IPS DF 19.7 (cell line): ENCODE results near the gene PRKCE.

Experiments
- DNase-seq: peaks from one replicate; pipeline ENCODE4 v3.0.0-alpha.2; 2013; ENCODE audit warnings: low read depth, low spot score

Gene PRKCE

GRCh38 chr2:46143429-46144132 lies 492.1 kb downstream of the PRKCE start:
- no peak for DNase-seq

- DNase-seq, result no peak
These were observed 492.8 kb downstream of the PRKCE start for GRCh38 chr2:46144133-46144800.

GRCh38 chr2:46145017-46145416 lies 493.5 kb downstream of the PRKCE start:
- no peak for DNase-seq

GRCh38 chr2:46145840-46146239 lies 494.4 kb downstream of the PRKCE start:
- DNase-seq, result no peak

- DNase-seq, result no peak
These were observed 495.5 kb downstream of the PRKCE start for GRCh38 chr2:46146866-46147502.

GRCh38 chr2:46147626-46148368 lies 496.3 kb downstream of the PRKCE start:
- DNase-seq, result no peak

GRCh38 chr2:46148369-46148736 lies 496.9 kb downstream of the PRKCE start:
- DNase-seq, result no peak

- DNase-seq, result no peak
These were observed 499.0 kb downstream of the PRKCE start for GRCh38 chr2:46150445-46150955.

GRCh38 chr2:46151577-46151976 lies 500.1 kb downstream of the PRKCE start:
- no peak for DNase-seq

- DNase-seq, result no peak
These were observed 502.7 kb downstream of the PRKCE start for GRCh38 chr2:46153996-46154753.

GRCh38 chr2:46157072-46157965 lies 505.8 kb downstream of the PRKCE start:
- no peak for DNase-seq

- DNase-seq, result no peak
These were observed 506.5 kb downstream of the PRKCE start for GRCh38 chr2:46157966-46158310.

GRCh38 chr2:46158661-46159060 lies 507.2 kb downstream of the PRKCE start:
- no peak for DNase-seq

GRCh38 chr2:46160326-46160725 lies 508.9 kb downstream of the PRKCE start:
- no peak for DNase-seq

- DNase-seq, result no peak
These were observed 509.8 kb downstream of the PRKCE start for GRCh38 chr2:46161315-46161714.

- no peak for DNase-seq
These were observed 510.4 kb downstream of the PRKCE start for GRCh38 chr2:46161911-46162310.

GRCh38 chr2:46162329-46163097 lies 511.0 kb downstream of the PRKCE start:
- DNase-seq, result no peak

- DNase-seq, result no peak
These were observed 511.6 kb downstream of the PRKCE start for GRCh38 chr2:46163098-46163430.

GRCh38 chr2:46163804-46164528 lies 512.5 kb downstream of the PRKCE start:
- no peak for DNase-seq
